Activated CD8-positive, alpha-beta memory T cell treated with anti-CD3 and anti-CD28 coated beads for 4 hours (primary cell): Measurements from ENCODE around the gene GTF2A1.

ENCODE experiments used
- DNase-seq, 2 donors: peaks; one replicate each; pipeline ENCODE4 v3.0.0-alpha.2; 2020; ENCODE audit warnings: low read depth in 2 of 2

The GTF2A1 gene

GRCh38 chr14:81137316-81137715, 83.4 kb downstream of the GTF2A1 start:
- DNase-seq, result no peak

DNA sequence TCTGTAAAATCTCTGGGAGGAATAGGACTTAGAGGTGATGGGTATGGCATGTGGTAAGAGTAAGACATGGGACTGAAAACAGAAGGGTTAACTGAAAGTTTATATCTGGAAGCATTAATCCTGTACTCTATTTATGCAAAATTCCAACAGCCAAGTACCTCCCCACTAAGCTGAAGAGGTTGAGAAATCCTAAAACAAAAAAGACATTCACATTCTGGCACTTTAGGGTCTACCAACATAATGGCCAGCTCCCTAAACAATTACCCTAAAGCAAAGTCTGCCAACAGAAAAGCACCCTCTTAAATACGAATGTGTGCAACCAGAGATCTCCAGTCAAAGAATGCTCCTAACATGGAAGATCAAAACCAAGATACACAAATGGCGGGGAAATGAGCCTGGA, 87.4 kb downstream of the GTF2A1 start:
- no peak for DNase-seq

GRCh38 chr14:81132468-81132867, 88.3 kb downstream of the GTF2A1 start:
- no peak for DNase-seq

DNA sequence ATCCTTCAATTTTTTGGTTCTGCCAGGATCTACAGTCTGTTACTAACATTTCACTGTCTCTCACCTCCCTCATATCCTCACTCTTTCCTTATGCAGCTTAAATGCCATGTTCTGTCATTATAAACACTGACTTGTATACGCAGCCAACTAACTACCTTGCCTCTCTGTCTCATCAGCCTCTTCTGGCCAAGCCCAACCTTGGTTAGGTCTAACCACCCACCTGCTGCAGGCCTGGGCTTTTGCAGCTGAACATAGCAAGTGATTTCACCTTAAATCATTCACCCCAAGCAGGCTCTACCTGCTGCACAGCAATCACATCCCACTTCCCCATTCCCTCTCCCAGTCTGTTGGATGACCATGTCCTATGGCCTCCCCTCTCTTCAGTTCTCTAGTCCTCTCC, 91.5 kb downstream of the GTF2A1 start:
- no peak for DNase-seq

- DNase-seq, result no peak
Observed at GRCh38 chr14:81127785-81128184, 93.0 kb downstream of the GTF2A1 start.

GRCh38 chr14:81125536-81125935, 95.2 kb downstream of the GTF2A1 start:
- DNase-seq, result no peak
